NT2/D1 (cell line): Measurements from ENCODE around the gene SSX4B.
"Not testable (repeated sequence)": the region's sequence is repeated elsewhere in the genome, so short reads cannot be mapped to it uniquely, and the experiment has no call there.

Experiments used
- YY1 ChIP-seq: IDR thresholded peaks from 2 replicates; pipeline ENCODE4 v1.6.1; 2011; ENCODE audit not compliant: insufficient read length, insufficient read depth
- ZNF274 ChIP-seq: IDR thresholded peaks from 2 replicates; pipeline ENCODE4 v1.6.1; 2011; ENCODE audit warnings: mild to moderate bottlenecking, low read depth, low read length

DNA sequence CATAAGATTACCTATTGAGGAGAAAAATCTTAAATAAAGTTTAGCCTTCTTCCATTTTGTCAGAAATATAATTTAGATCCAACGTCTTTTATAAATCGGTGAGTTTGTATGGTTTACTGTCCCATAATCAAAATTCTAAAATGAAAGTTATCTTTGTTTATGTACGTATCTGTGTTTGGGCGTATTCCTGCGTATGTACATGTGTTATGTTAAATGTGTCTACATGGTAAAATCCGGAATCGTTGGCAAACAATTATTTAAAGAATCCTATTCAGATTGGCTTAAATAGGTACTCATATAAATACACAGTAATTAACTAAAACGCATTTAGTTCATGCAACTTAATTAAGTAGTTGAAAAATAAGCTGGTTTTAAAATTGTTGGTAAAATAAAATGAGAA is 41.4 kb downstream of the SSX4B start:
- TF ChIP-seq YY1, ZNF274: not testable (repeated sequence)
